Transverse colon (tissue), 4 donors: ENCODE data around the gene SEMA4D. TPM values are rescaled to one million over a fixed set of nuclear protein-coding genes. Genes with fewer than 3 reads are reported as not detected.
"Not testable (repeated sequence)": the region's sequence is repeated elsewhere in the genome, so short reads cannot be mapped to it uniquely, and the experiment has no call there.

Source experiments
- DNase-seq: peaks from one replicate; pipeline ENCODE4 v3.0.0-alpha.2; 2019
- H3K27ac ChIP-seq, 4 donors: fragments of 200-600 bp; sonication (generic); 2 replicates each; pipeline ENCODE4 v1.5.1; 2016 to 2018; ENCODE audit warnings: inconsistent platforms in 4 of 4
- H3K27me3 ChIP-seq: fragments of 200-600 bp; sonication (generic); 2 replicates; pipeline ENCODE4 v1.5.1; 2017; ENCODE audit warnings: inconsistent platforms
- H3K36me3 ChIP-seq, 4 donors: fragments of 200-600 bp; sonication (generic); 2 replicates each; pipeline ENCODE4 v1.5.1; 2017 to 2019; ENCODE audit warnings: inconsistent platforms in 4 of 4
- H3K4me1 ChIP-seq, 4 donors: fragments of 200-600 bp; sonication (generic); 2 replicates each; pipeline ENCODE4 v1.5.1; 2017 to 2020; ENCODE audit warnings: inconsistent platforms in 4 of 4
- H3K4me3 ChIP-seq, 4 donors: fragments of 200-600 bp; sonication (generic); 1 replicate in 1 of 4; 2 replicates in 3 of 4; pipeline versions ENCODE4 v1.5.1 to v1.6.1; 2017 to 2019; ENCODE audit warnings: inconsistent platforms in 4 of 4
- H3K9me3 ChIP-seq, 2 donors: fragments of 200-600 bp; sonication (generic); 2 replicates each; pipeline ENCODE4 v1.5.1; 2017 to 2019; ENCODE audit warnings: inconsistent platforms in 2 of 2
- CTCF ChIP-seq, 5 experiments: fragments of 200-600 bp in 3 of 5; fragments of 450-650 bp in 2 of 5; sonication (generic) in 3 of 5; IDR thresholded peaks; 1 replicate in 2 of 5; 2 replicates in 3 of 5; pipeline ENCODE4 v1.5.1; 2016 to 2017; ENCODE audit warnings: antibody characterized with exemption in 5 of 5, inconsistent platforms in 3 of 5, mild to moderate bottlenecking in 2 of 5, moderate library complexity in 1 of 5
- EP300 ChIP-seq: sonication (generic); formaldehyde crosslinking; IDR thresholded peaks from one replicate; pipeline ENCODE4 v1.6.1; 2017; ENCODE audit warnings: antibody characterized with exemption, low read depth
- POLR2A ChIP-seq: fragments of 450-650 bp; IDR thresholded peaks from one replicate; pipeline ENCODE4 v1.6.1; 2016; ENCODE audit warnings: antibody characterized with exemption, mild to moderate bottlenecking, moderate library complexity
- POLR2AphosphoS5 ChIP-seq, 3 donors: sonication (generic); formaldehyde crosslinking; IDR thresholded peaks; one replicate each; pipeline ENCODE4 v1.6.1; 2016; ENCODE audit warnings: antibody characterized with exemption in 3 of 3
- WGBS, 2 donors: methylation state at CpG; one replicate each; pipeline ENCODE4 v1.1.5; 2018; ENCODE audit warnings: low coverage in 1 of 2; 5-methylcytosine and 5-hydroxymethylcytosine counted together
- in situ Hi-C, 4 donors: fragments of 200-750 bp; cut with MboI; loops; one replicate each; pipeline versions ENCODE4 v1.15.0 to v1.15.1; 2017; ENCODE audit warnings: low sequenced_read_pairs in 3 of 4, low pct_ligation_motif_present in 1 of 4, low pct_unique_long_range_greater_than_20kb in 1 of 4
- intact Hi-C: fragments of 100-400 bp; cut with DNase I; formaldehyde crosslinking; loops from one replicate; pipeline ENCODE4 v1.15.1; 2023; ENCODE audit warnings: low total_unique reads
- total RNA-seq, 4 donors: library from RNA; depleted of rRNA; stranded (reverse); fragments of >200 nt; gene quantifications; one replicate each; pipeline ENCODE4 v1.1.0, GENCODE V29; 2016

Gene SEMA4D
- total RNA-seq, 4 donors from 2014 or later = 8.7 to 29.1 (median 14.5) TPM

GRCh38 chr9:89346696-89347095 lies 151.2 kb downstream of the SEMA4D start:
- TF ChIP-seq EP300 (no peak), CTCF (IDR thresholded peaks at IDR 0.05) (no peak)
- 96 to 100% methylated on average over 1 to 9 of the region's 9 CpGs for WGBS, 2 donors
- H3K27ac ChIP-seq = no peak overlapping the region
- intact Hi-C loops = no loop called here
- no peak for DNase-seq
- in situ Hi-C loops = loop anchor here in 1 of 4 donors (25.0 kb wide), 1 partner anchor 191 kb away; no protein-coding TSS in a partner anchor
- no peaks in the 10 kb centered on the region for H3K4me1 ChIP-seq
- peaks cover 0 to 76% (median 36%) of the 10 kb centered on the region in 4 donors for H3K36me3 ChIP-seq
- H3K9me3 ChIP-seq = no peaks in the 10 kb centered on the region
- H3K27me3 ChIP-seq = no peaks in the 10 kb centered on the region
- H3K4me3 ChIP-seq = no peak overlapping the region

- H3K27ac ChIP-seq = no peak overlapping the region
- peaks cover 0 to 75% (median 35%) of the 10 kb centered on the region in 4 donors for H3K36me3 ChIP-seq
- H3K4me1 ChIP-seq = no peaks in the 10 kb centered on the region
- 88 to 96% methylated on average over 2 to 5 of the region's 5 CpGs for WGBS, 2 donors
- no peaks in the 10 kb centered on the region for H3K27me3 ChIP-seq
- no peaks in the 10 kb centered on the region for H3K9me3 ChIP-seq
- intact Hi-C loops = no loop called here
- no peak overlapping the region for H3K4me3 ChIP-seq
- in situ Hi-C loops = loop anchor here in 1 of 4 donors (25.0 kb wide), 1 partner anchor 192 kb away; no protein-coding TSS in a partner anchor
- DNase-seq = no peak
- no peak for TF ChIP-seq CTCF (IDR thresholded peaks at IDR 0.05)
- TF ChIP-seq POLR2A = no peak
- TF ChIP-seq EP300 = no peak
- no peak for TF ChIP-seq POLR2AphosphoS5 (IDR thresholded peaks at IDR 0.05)
These were observed 152.4 kb downstream of the SEMA4D start for GRCh38 chr9:89345476-89345875.

GRCh38 chr9:89343812-89344211 lies 154.1 kb downstream of the SEMA4D start:
- intact Hi-C loops, H3K4me3 ChIP-seq, H3K9me3 ChIP-seq, H3K27me3 ChIP-seq, H3K27ac ChIP-seq, H3K4me1 ChIP-seq, DNase-seq: not testable (repeated sequence)
- peaks cover 0 to 83% (median 37%) of the 10 kb centered on the region in 4 donors for H3K36me3 ChIP-seq
- in situ Hi-C loops = loop anchor here in 1 of 4 donors (25.0 kb wide), 1 partner anchor 193 kb away; no protein-coding TSS in a partner anchor
- 87 to 88% methylated on average over 6 to 7 of the region's 7 CpGs for WGBS, 2 donors

GRCh38 chr9:89342948-89343347 lies 155.0 kb downstream of the SEMA4D start:
- in situ Hi-C loops = loop anchor here in 1 of 4 donors (25.0 kb wide), 1 partner anchor 194 kb away; no protein-coding TSS in a partner anchor
- Histone ChIP-seq H3K27me3 (no peaks in the 10 kb centered on the region), H3K4me1 (no peaks in the 10 kb centered on the region), H3K27ac (no peak overlapping the region), H3K36me3 (peaks cover 0 to 83% (median 35%) of the 10 kb centered on the region in 4 donors), H3K9me3 (no peaks in the 10 kb centered on the region), H3K4me3 (no peak overlapping the region)
- intact Hi-C loops = no loop called here
- no peak for DNase-seq
- 98 to 100% methylated on average over 1 of the region's 1 CpG for WGBS, 2 donors
- TF ChIP-seq EP300 = no peak
- TF ChIP-seq CTCF (IDR thresholded peaks at IDR 0.05) = no peak
- no peak for TF ChIP-seq POLR2A
- no peak for TF ChIP-seq POLR2AphosphoS5 (IDR thresholded peaks at IDR 0.05)

- H3K36me3 ChIP-seq = peaks cover 0 to 81% (median 37%) of the 10 kb centered on the region in 4 donors
- intact Hi-C loops (no loop called here), in situ Hi-C loops (loop anchor here in 1 of 4 donors (25.0 kb wide), 1 partner anchor 195 kb away; no protein-coding TSS in a partner anchor)
- no peaks in the 10 kb centered on the region for H3K9me3 ChIP-seq
- H3K27ac ChIP-seq = no peak overlapping the region
- 94 to 97% methylated on average over 3 to 6 of the region's 6 CpGs for WGBS, 2 donors
- H3K4me3 ChIP-seq = no peak overlapping the region
- no peaks in the 10 kb centered on the region for H3K27me3 ChIP-seq
- DNase-seq = no peak
- TF ChIP-seq EP300 (no peak), POLR2AphosphoS5 (IDR thresholded peaks at IDR 0.05) (no peak), POLR2A (no peak), CTCF (IDR thresholded peaks at IDR 0.05) (no peak)
- no peaks in the 10 kb centered on the region for H3K4me1 ChIP-seq
These were observed 155.7 kb downstream of the SEMA4D start for GRCh38 chr9:89342213-89342612.
